ENCODE results near the gene TLE3.

The TLE3 gene

GRCh38 chr15:70002897-70003296 lies 94.8 kb downstream of the TLE3 start:
- no peak for DNase-seq (ENCODE audit: low spot score)

- no peak for DNase-seq (ENCODE audit: low spot score)
These were observed 95.9 kb downstream of the TLE3 start for GRCh38 chr15:70001859-70002258.

- no peak for DNase-seq (ENCODE audit: low spot score)
These were observed 98.2 kb downstream of the TLE3 start for GRCh38 chr15:69999392-70000085.

- no peak for DNase-seq (ENCODE audit: low spot score)
These were observed 99.0 kb downstream of the TLE3 start for GRCh38 chr15:69998541-69999391.

GRCh38 chr15:69997813-69998212 lies 99.9 kb downstream of the TLE3 start:
- DNase-seq (ENCODE audit: low spot score): no peak
